ENCODE data around the gene PTPN20.
"Not testable (repeated sequence)": the region's sequence is repeated elsewhere in the genome, so short reads cannot be mapped to it uniquely, and the experiment has no call there.

PTPN20 gene

DNA sequence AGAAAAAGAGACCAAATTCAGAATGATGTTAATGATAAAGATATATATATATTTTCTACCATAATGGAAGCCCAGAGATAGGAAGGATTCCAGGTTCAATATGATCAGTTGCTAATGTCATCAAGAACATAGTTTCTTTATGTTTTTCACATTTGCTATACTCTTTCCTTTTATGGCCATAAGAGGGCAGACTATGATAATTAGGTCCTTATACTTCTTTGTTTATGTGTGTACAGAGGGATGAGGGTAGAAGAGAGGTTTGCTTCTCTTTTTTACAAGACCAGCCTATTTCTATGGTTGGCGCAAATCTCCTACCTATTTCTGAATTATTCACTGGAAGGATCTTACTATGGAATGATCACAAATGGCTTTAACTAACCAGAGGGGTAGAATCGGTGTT is 52.1 kb downstream of the PTPN20 start:
- H3K4me1 ChIP-seq (ENCODE audit: insufficient read depth, low read length); H3K9me3 ChIP-seq (ENCODE audit: insufficient read depth, low read depth, low read length); H3K9ac ChIP-seq (ENCODE audit: low read depth, low read length); H3K27me3 ChIP-seq (ENCODE audit: insufficient read depth, low read length); H3K36me3 ChIP-seq (ENCODE audit: insufficient read depth, low read length); H3K4me3 ChIP-seq (ENCODE audit: low read length); H3K27ac ChIP-seq (ENCODE audit: low read depth, low read length): not testable (repeated sequence)
- no CpG with 5 or more reads among the region's 2 CpGs for WGBS

DNA sequence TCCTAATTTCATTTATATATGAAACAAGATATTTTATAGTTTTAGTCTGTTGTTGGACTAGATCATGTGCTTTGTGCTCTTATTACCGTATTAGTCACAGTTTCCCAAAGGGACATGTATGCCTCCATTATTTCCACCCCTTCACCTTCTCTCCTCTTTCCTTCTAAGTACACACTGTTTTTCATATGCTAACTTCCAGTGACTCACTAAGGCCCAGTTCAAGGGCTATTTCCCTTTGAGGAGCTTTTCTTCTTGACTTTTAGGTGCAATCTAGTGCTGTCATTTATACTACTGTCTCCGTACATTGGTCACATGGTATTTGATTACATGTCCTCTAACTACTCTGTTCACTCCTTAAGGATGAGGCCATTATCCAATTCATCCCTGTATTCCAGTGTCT is 55.8 kb downstream of the PTPN20 start:
- not testable (repeated sequence) for H3K4me1 ChIP-seq (ENCODE audit: insufficient read depth, low read length); H3K9me3 ChIP-seq (ENCODE audit: insufficient read depth, low read depth, low read length); H3K27me3 ChIP-seq (ENCODE audit: insufficient read depth, low read length); H3K27ac ChIP-seq (ENCODE audit: low read depth, low read length); H3K36me3 ChIP-seq (ENCODE audit: insufficient read depth, low read length); H3K4me3 ChIP-seq (ENCODE audit: low read length); H3K9ac ChIP-seq (ENCODE audit: low read depth, low read length)
- whole genome bisulfite sequencing: no CpG with 5 or more reads among the region's 2 CpGs

- H3K4me1 ChIP-seq (ENCODE audit: insufficient read depth, low read length); H3K9ac ChIP-seq (ENCODE audit: low read depth, low read length); H3K9me3 ChIP-seq (ENCODE audit: insufficient read depth, low read depth, low read length); H3K36me3 ChIP-seq (ENCODE audit: insufficient read depth, low read length); H3K27ac ChIP-seq (ENCODE audit: low read depth, low read length); H3K4me3 ChIP-seq (ENCODE audit: low read length); H3K27me3 ChIP-seq (ENCODE audit: insufficient read depth, low read length): not testable (repeated sequence)
- no CpG with 5 or more reads among the region's 2 CpGs for WGBS
Observed at GRCh38 chr10:46980223-46980622, 69.0 kb downstream of the PTPN20 start.

DNA sequence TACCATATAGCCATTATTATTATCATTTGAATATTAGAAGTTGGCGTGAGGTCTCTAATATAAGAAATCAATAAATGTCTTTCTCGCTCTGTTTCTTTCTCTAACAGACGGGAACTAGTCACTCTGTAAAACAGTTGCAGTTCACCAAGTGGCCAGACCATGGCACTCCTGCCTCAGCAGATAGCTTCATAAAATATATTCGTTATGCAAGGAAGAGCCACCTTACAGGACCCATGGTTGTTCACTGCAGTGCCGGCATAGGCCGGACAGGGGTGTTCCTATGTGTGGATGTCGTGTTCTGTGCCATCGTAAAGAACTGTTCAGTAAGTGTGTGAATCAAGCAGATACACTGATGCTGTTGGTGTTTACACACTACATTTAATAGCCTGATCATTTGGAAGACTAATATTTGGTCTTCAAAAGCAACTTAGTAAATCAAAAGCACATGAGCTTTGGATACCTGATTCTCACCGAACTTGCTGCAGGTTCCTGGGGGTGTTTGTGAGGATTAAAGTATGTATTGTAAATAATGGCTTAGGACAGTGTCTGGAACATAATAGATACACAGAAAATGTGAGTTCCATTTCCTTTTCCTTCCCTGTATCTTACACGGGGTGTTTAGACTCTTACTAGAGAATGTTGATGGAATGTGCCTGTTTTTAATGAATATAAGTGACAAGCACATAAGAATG is 76.2 kb downstream of the PTPN20 start:
- WGBS: no CpG with 5 or more reads among the region's 10 CpGs
- not testable (repeated sequence) for H3K4me1 ChIP-seq (ENCODE audit: insufficient read depth, low read length); H3K27me3 ChIP-seq (ENCODE audit: insufficient read depth, low read length); H3K9ac ChIP-seq (ENCODE audit: low read depth, low read length); H3K4me3 ChIP-seq (ENCODE audit: low read length); H3K27ac ChIP-seq (ENCODE audit: low read depth, low read length); H3K36me3 ChIP-seq (ENCODE audit: insufficient read depth, low read length); H3K9me3 ChIP-seq (ENCODE audit: insufficient read depth, low read depth, low read length)

GRCh38 chr10:46992803-46993561 is 81.8 kb downstream of the PTPN20 start:
- no peak overlapping the region for H3K9ac ChIP-seq (ENCODE audit: low read depth, low read length)

GRCh38 chr10:46995234-46995633 is 84.0 kb downstream of the PTPN20 start:
- Histone ChIP-seq H3K4me3 (ENCODE audit: low read length) (no peak overlapping the region), H3K36me3 (ENCODE audit: insufficient read depth, low read length) (no peaks in the 10 kb centered on the region), H3K27ac (ENCODE audit: low read depth, low read length) (no peak overlapping the region), H3K9me3 (ENCODE audit: insufficient read depth, low read depth, low read length) (no peaks in the 10 kb centered on the region), H3K27me3 (ENCODE audit: insufficient read depth, low read length) (no peaks in the 10 kb centered on the region), H3K9ac (ENCODE audit: low read depth, low read length) (no peak overlapping the region), H3K4me1 (ENCODE audit: insufficient read depth, low read length) (0 out of 2 replicates have a peak, but pooled peaks cover 3% of the 10 kb centered on the region)
- WGBS: 71% methylated on average over 2 of the region's 2 CpGs

More at GRCh38 chr10:46992803-46993561, 81.8 kb downstream of the PTPN20 start:
- Histone ChIP-seq H3K4me1 (ENCODE audit: insufficient read depth, low read length) (0 out of 2 replicates have a peak, but pooled peaks cover 3% of the 10 kb centered on the region), H3K36me3 (ENCODE audit: insufficient read depth, low read length) (no peaks in the 10 kb centered on the region), H3K4me3 (ENCODE audit: low read length) (no peak overlapping the region), H3K27ac (ENCODE audit: low read depth, low read length) (no peak overlapping the region), H3K27me3 (ENCODE audit: insufficient read depth, low read length) (no peaks in the 10 kb centered on the region), H3K9me3 (ENCODE audit: insufficient read depth, low read depth, low read length) (no peaks in the 10 kb centered on the region)
- 86% methylated on average over 7 of the region's 7 CpGs for WGBS

GRCh38 chr10:46998192-46998591 is 87.0 kb downstream of the PTPN20 start:
- Histone ChIP-seq H3K4me3 (ENCODE audit: low read length) (no peak overlapping the region), H3K27me3 (ENCODE audit: insufficient read depth, low read length) (no peaks in the 10 kb centered on the region), H3K4me1 (ENCODE audit: insufficient read depth, low read length) (0 out of 2 replicates have a peak, but pooled peaks cover 3% of the 10 kb centered on the region), H3K36me3 (ENCODE audit: insufficient read depth, low read length) (no peaks in the 10 kb centered on the region), H3K9ac (ENCODE audit: low read depth, low read length) (no peak overlapping the region), H3K27ac (ENCODE audit: low read depth, low read length) (no peak overlapping the region), H3K9me3 (ENCODE audit: insufficient read depth, low read depth, low read length) (no peaks in the 10 kb centered on the region)

- H3K27me3 ChIP-seq (ENCODE audit: insufficient read depth, low read length): no peaks in the 10 kb centered on the region
- 94% methylated on average over 2 of the region's 2 CpGs for WGBS
- 0 out of 2 replicates have a peak, but pooled peaks cover 3% of the 10 kb centered on the region for H3K4me1 ChIP-seq (ENCODE audit: insufficient read depth, low read length)
- H3K36me3 ChIP-seq (ENCODE audit: insufficient read depth, low read length): no peaks in the 10 kb centered on the region
- H3K9me3 ChIP-seq (ENCODE audit: insufficient read depth, low read depth, low read length): no peaks in the 10 kb centered on the region
- H3K27ac ChIP-seq (ENCODE audit: low read depth, low read length): no peak overlapping the region
- H3K9ac ChIP-seq (ENCODE audit: low read depth, low read length): no peak overlapping the region
- H3K4me3 ChIP-seq (ENCODE audit: low read length): no peak overlapping the region
Observed at GRCh38 chr10:46998595-46998994, 87.4 kb downstream of the PTPN20 start.

GRCh38 chr10:46999217-46999616 is 88.0 kb downstream of the PTPN20 start:
- Histone ChIP-seq H3K4me3 (ENCODE audit: low read length) (no peak overlapping the region), H3K9ac (ENCODE audit: low read depth, low read length) (no peak overlapping the region), H3K27ac (ENCODE audit: low read depth, low read length) (no peak overlapping the region), H3K4me1 (ENCODE audit: insufficient read depth, low read length) (0 out of 2 replicates have a peak, but pooled peaks cover 3% of the 10 kb centered on the region), H3K9me3 (ENCODE audit: insufficient read depth, low read depth, low read length) (no peaks in the 10 kb centered on the region), H3K27me3 (ENCODE audit: insufficient read depth, low read length) (no peaks in the 10 kb centered on the region), H3K36me3 (ENCODE audit: insufficient read depth, low read length) (no peaks in the 10 kb centered on the region)
- 93% methylated on average over 3 of the region's 3 CpGs for WGBS

DNA sequence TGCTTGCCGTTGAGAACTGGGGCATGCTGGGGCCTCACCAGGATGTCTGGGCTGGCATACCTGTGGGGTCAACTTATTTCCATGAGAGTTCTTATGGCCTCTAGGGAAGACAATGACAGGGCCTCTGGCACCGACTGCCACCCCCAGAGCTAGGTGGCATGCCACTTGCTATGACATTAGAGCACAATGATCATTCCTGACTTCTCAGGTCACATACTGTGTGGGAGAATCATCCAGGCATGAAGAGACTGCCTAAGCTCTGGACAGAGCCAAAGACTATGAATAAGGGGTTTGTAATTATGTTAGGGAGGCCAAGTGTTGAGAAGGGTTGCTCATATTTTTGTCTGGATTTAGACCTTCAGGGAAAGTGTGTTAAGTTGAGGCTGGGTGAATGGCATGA is 97.5 kb downstream of the PTPN20 start:
- Histone ChIP-seq H3K27ac (ENCODE audit: low read depth, low read length) (no peak overlapping the region), H3K4me1 (ENCODE audit: insufficient read depth, low read length) (no peaks in the 10 kb centered on the region), H3K9ac (ENCODE audit: low read depth, low read length) (no peak overlapping the region), H3K36me3 (ENCODE audit: insufficient read depth, low read length) (no peaks in the 10 kb centered on the region), H3K27me3 (ENCODE audit: insufficient read depth, low read length) (no peaks in the 10 kb centered on the region), H3K4me3 (ENCODE audit: low read length) (no peak overlapping the region), H3K9me3 (ENCODE audit: insufficient read depth, low read depth, low read length) (no peaks in the 10 kb centered on the region)
- 86% methylated on average over 2 of the region's 2 CpGs for WGBS

DNA sequence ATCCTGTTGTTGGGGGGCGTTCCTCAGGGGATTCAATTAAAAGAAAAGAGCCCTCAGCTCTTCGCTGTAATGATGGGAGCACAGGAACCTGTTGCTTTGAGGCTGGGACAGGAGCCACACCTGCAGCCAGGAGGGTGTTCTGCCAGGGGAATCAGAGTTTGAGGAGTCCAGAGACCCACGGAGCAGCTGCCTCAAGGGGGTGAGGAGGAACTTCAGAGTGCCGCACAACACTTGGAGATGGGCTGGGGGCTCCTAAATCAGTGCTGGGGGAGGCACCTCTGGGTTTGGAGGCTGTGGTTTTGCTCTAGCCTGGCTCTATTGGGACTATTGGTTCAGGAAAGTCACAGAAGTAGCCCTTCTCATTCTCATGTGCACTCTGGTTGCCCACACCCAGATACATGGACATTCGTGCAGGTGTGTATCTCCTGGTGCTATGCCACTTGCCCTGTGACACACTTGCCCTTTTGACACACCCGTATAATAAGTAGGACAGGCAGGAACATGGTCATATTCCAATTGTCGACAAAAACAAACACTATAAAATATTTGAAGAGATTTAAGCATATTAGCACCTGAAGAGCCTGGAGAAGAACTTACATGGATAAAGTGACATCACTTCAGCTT is 98.1 kb downstream of the PTPN20 start:
- Histone ChIP-seq H3K36me3 (ENCODE audit: insufficient read depth, low read length) (no peaks in the 10 kb centered on the region), H3K9ac (ENCODE audit: low read depth, low read length) (no peak overlapping the region), H3K4me3 (ENCODE audit: low read length) (no peak overlapping the region), H3K27me3 (ENCODE audit: insufficient read depth, low read length) (no peaks in the 10 kb centered on the region), H3K9me3 (ENCODE audit: insufficient read depth, low read depth, low read length) (no peaks in the 10 kb centered on the region), H3K4me1 (ENCODE audit: insufficient read depth, low read length) (no peaks in the 10 kb centered on the region), H3K27ac (ENCODE audit: low read depth, low read length) (no peak overlapping the region)
- 84% methylated on average over 6 of the region's 7 CpGs for WGBS
